ENCODE results near the gene MANSC4. TPM values are rescaled to one million over a fixed set of nuclear protein-coding genes. Genes with fewer than 3 reads are reported as not detected.

Gene MANSC4
- total RNA-seq, 1 experiment from 2014 or later = not detected

DNA sequence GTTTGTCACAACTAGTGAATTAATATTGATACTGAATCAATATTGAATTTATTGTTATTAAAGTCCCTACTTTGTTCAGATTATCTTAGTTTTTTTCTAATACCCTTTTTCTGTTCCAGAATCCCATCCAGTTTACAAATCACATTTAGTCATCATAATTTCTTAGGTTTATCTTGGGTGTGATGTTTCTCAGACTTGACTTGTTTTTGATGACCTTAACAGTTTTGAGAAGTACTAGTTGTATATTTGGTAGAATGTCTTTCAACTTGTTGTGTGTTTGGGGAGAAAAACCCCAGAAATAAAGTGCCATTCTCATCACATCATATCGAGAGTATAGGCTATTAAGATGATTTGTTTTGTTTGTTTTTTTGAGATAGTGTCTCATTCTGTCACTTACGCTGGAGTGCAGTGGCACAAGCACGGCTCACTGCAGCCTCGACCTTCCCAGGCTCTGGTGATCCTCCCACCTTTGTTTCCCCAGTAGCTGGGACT is 49.9 kb downstream of the MANSC4 start:
- CTCF ChIA-PET = no interaction called here
- Mint-ChIP-seq H3K27me3 (ENCODE audit: unreplicated experiment) (no peaks in the 10 kb centered on the region), H3K36me3 (ENCODE audit: insufficient read depth, unreplicated experiment) (peaks cover 33% of the 10 kb centered on the region), H3K4me1 (ENCODE audit: low read depth, unreplicated experiment) (no peaks in the 10 kb centered on the region), H3K9me3 (ENCODE audit: low read depth, unreplicated experiment) (no peaks in the 10 kb centered on the region), H3K4me3 (ENCODE audit: low read depth, unreplicated experiment) (no peak overlapping the region), H3K27ac (ENCODE audit: unreplicated experiment) (no peak overlapping the region)
- no peak for DNase-seq
- intact Hi-C loops (cut with micrococcal nuclease; ENCODE audit: unreplicated experiment) = loop anchor here (5.0 kb wide), 3 partner anchors 442 to 1267 kb away; no protein-coding TSS in a partner anchor
- BruUV-seq (replicated peaks) = no TSS peak
- no peak for TF ChIP-seq CTCF (IDR thresholded peaks at IDR 0.05; ENCODE audit: unreplicated experiment)

- no TSS peak for BruUV-seq (replicated peaks)
- TF ChIP-seq CTCF (IDR thresholded peaks at IDR 0.05; ENCODE audit: unreplicated experiment) = no peak
- no peaks in the 10 kb centered on the region for H3K4me1 Mint-ChIP-seq (ENCODE audit: low read depth, unreplicated experiment)
- intact Hi-C loops (cut with micrococcal nuclease; ENCODE audit: unreplicated experiment) = no loop called here
- H3K9me3 Mint-ChIP-seq (ENCODE audit: low read depth, unreplicated experiment) = no peaks in the 10 kb centered on the region
- CTCF ChIA-PET = interaction anchor here (0.8 kb wide), 1 partner anchor 461 kb away, joined by 4 read pairs; no protein-coding TSS in a partner anchor
- H3K36me3 Mint-ChIP-seq (ENCODE audit: insufficient read depth, unreplicated experiment) = peaks cover 32% of the 10 kb centered on the region
- H3K27ac Mint-ChIP-seq (ENCODE audit: unreplicated experiment) = no peak overlapping the region
- no peak for DNase-seq
- H3K4me3 Mint-ChIP-seq (ENCODE audit: low read depth, unreplicated experiment) = no peak overlapping the region
- no peaks in the 10 kb centered on the region for H3K27me3 Mint-ChIP-seq (ENCODE audit: unreplicated experiment)
Measured at GRCh38 chr12:27723212-27723611, 56.8 kb downstream of the MANSC4 start.

Other genes starting within 250 kb of the MANSC4 start
- gene REP15, start 83.8 kb downstream of the MANSC4 start, total RNA-seq (2022) = 0.78 and 0.83 TPM in 2 replicates
- 70.5 and 74.7 TPM in 2 replicates for gene MRPS35, start 69.4 kb downstream of the MANSC4 start, total RNA-seq (2022)
- gene KLHL42, start within 50 bp of the MANSC4 start, total RNA-seq (2022) = 14.7 and 18.5 TPM in 2 replicates
- gene PTHLH, start 192.5 kb upstream of the MANSC4 start, total RNA-seq (2022) = 0.91 and 1.3 TPM in 2 replicates